Measurements from ENCODE around the gene KLF15.

DNA sequence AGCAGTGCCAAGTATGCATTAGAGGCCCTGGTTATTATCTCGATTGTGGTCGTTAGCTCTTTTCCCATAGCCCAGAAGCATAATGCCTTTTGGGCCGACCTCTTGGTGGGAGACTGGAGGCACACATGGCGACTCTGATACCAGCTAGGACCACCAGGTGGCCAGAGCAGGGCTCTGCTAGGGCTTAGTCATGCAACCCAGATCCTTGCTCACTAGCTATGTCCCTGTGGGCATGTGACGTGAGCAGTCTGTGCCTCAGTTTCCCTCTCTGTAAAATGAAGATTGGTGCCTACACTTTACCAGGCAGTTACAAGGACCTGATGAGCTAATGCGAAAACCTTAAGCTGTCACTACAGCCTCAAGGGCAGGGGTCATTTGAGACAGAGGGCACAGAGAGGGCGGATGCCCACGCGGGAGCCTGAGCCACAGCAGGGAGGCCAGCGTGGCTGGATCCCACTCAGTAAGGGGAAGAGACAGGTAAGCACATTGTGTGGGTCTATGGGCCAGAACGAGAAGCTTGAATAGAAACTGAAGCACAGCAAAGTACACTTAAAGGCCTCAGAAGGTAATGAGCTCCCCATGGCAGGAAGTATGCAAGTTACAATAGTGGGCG, 8.8 kb downstream of the KLF15 start:
- TF ChIP-seq EZH2 (IDR thresholded peaks at IDR 0.05): no peak
- no peak for TF ChIP-seq POLR2AphosphoS5 (IDR thresholded peaks at IDR 0.05; ENCODE audit: borderline replicate concordance, low read depth, low read length)
- no peak for TF ChIP-seq FOXP2 (optimal IDR thresholded peaks at IDR 0.05; ENCODE audit: control extremely low read depth, extremely low read length, insufficient read depth)
